Heart left ventricle (tissue), 13 donors: ENCODE results near the gene TTR.

Source experiments
- CTCF ChIP-seq, 12 donors: fragments of 200-600 bp; sonication (generic) in 4 of 12; IDR thresholded peaks; one replicate each; pipeline versions ENCODE4 v1.5.0 to v1.8.0; 2018 to 2022; ENCODE audit warnings: antibody characterized with exemption in 12 of 12, mild to moderate bottlenecking in 5 of 12
- POLR2A ChIP-seq, 2 donors: fragments of 450-650 bp; IDR thresholded peaks; one replicate each; pipeline ENCODE4 v1.6.1; 2017; ENCODE audit warnings: antibody characterized with exemption in 2 of 2, mild to moderate bottlenecking in 2 of 2, moderate library complexity in 2 of 2
- donor health status: ischemic (EF 13 %, LVEDD 7.1; RV severe dilation, severe dysfunction).
- donor health status: DM: no; HTN: yes; CAD: no.
- donor health status: DM: no; HTN: no; CAD: no.
- donor health status: ischemic (EF 25% LVEDD 6.9; RV normal size, moderate dysfunction).
- donor health status: ischemic (EF 25% LVEDD 5.7; RV mildly dilated, moderate dysfunction).
- donor health status: ischemic (EF 35%, LVEDD 5.7; RV mildly dilated, moderate dysfunction).
- donor health status: nonischemic (EF 11% LVEDD 7.7; RV severe dilation, severe dysfunction).
- donor health status: DM: yes; HTN: yes; CAD: no.
- donor health status: PGD.
- donor health status: ischemic (EF 29% LVEDD 5.4; RV normal size, mild dysfunction).
- donor health status: nonischemic (EF 23%, LVEDD 6.1; RV moderate dilation, normal function).

- TF ChIP-seq CTCF (IDR thresholded peaks at IDR 0.05) (no peak), POLR2A (IDR thresholded peaks at IDR 0.05) (no peak)
These were observed 36.9 kb upstream of the TTR start for GRCh38 chr18:31554776-31555175.
